Kidney epithelial cell (primary cell): ENCODE data around the gene PITPNB. TPM values are rescaled to one million over a fixed set of nuclear protein-coding genes. Genes with fewer than 3 reads are reported as not detected.

Source experiments
- DNase-seq: peaks from one replicate; pipeline ENCODE4 v3.0.0-alpha.2; 2010; ENCODE audit warnings: low read depth
- H3K27me3 ChIP-seq: 2 replicates; pipeline ENCODE4 v1.6.0; 2011; ENCODE audit warnings: low read length; ENCODE audit not compliant: control insufficient read depth, insufficient read depth
- H3K36me3 ChIP-seq: 2 replicates; pipeline ENCODE4 v1.5.1; 2011; ENCODE audit warnings: low read length; ENCODE audit not compliant: control insufficient read depth, insufficient read depth
- H3K4me3 ChIP-seq: 2 replicates; pipeline ENCODE4 v1.5.1; 2011; ENCODE audit warnings: low read depth, mild to moderate bottlenecking, control low read depth, low read length
- CTCF ChIP-seq: IDR thresholded peaks from 2 replicates; pipeline ENCODE4 v1.5.1; 2011; ENCODE audit warnings: mild to moderate bottlenecking, moderate library complexity, low read length, control low read depth, inconsistent platforms; ENCODE audit not compliant: insufficient read depth, poor library complexity, severe bottlenecking
- total RNA-seq: library from RNA; depleted of rRNA; stranded (reverse); fragments of >200 nt; gene quantifications from 2 replicates; pipeline ENCODE4 v1.2.3, GENCODE V29; 2015

PITPNB gene
- total RNA-seq, result 32.1 and 32.3 TPM in 2 replicates

GRCh38 chr22:27919222-27919941, at the start of gene PITPNB:
TSS of gene PITPNB (minus strand) at chr22:27919256. CDS start at chr22:27919191, 65 bp downstream.
- no peak for TF ChIP-seq CTCF
- peak within 1 kb of the TSS; percentile 92 for H3K4me3 ChIP-seq
- DNase-seq, result peak; percentile 80
- no peaks in the 10 kb centered on the region for H3K27me3 ChIP-seq
- no peaks in the 10 kb centered on the region for H3K36me3 ChIP-seq

- Histone ChIP-seq H3K4me3 (no peak overlapping the region), H3K36me3 (no peaks in the 10 kb centered on the region), H3K27me3 (no peaks in the 10 kb centered on the region)
- no peak for TF ChIP-seq CTCF
- DNase-seq, result no peak
These were observed 47.4 kb upstream of the PITPNB start for GRCh38 chr22:27966168-27967064.

GRCh38 chr22:27962268-27963044, 43.4 kb upstream of the PITPNB start:
- Histone ChIP-seq H3K27me3 (no peaks in the 10 kb centered on the region), H3K4me3 (no peak overlapping the region), H3K36me3 (no peaks in the 10 kb centered on the region)
- no peak for TF ChIP-seq CTCF
- no peak for DNase-seq

- Histone ChIP-seq H3K4me3 (no peak overlapping the region), H3K36me3 (no peaks in the 10 kb centered on the region), H3K27me3 (no peaks in the 10 kb centered on the region)
- TF ChIP-seq CTCF, result no peak
- DNase-seq, result no peak
These were observed 42.6 kb upstream of the PITPNB start for GRCh38 chr22:27961680-27962079.

GRCh38 chr22:27961182-27961581, 42.1 kb upstream of the PITPNB start:
- Histone ChIP-seq H3K36me3 (no peaks in the 10 kb centered on the region), H3K27me3 (no peaks in the 10 kb centered on the region), H3K4me3 (no peak overlapping the region)
- no peak for DNase-seq
- no peak for TF ChIP-seq CTCF
